ENCODE results near the gene STK10. TPM values are rescaled to one million over a fixed set of nuclear protein-coding genes. Genes with fewer than 3 reads are reported as not detected.

Gene STK10
- total RNA-seq, 1 donor from 2014 or later = 66.2 TPM

DNA sequence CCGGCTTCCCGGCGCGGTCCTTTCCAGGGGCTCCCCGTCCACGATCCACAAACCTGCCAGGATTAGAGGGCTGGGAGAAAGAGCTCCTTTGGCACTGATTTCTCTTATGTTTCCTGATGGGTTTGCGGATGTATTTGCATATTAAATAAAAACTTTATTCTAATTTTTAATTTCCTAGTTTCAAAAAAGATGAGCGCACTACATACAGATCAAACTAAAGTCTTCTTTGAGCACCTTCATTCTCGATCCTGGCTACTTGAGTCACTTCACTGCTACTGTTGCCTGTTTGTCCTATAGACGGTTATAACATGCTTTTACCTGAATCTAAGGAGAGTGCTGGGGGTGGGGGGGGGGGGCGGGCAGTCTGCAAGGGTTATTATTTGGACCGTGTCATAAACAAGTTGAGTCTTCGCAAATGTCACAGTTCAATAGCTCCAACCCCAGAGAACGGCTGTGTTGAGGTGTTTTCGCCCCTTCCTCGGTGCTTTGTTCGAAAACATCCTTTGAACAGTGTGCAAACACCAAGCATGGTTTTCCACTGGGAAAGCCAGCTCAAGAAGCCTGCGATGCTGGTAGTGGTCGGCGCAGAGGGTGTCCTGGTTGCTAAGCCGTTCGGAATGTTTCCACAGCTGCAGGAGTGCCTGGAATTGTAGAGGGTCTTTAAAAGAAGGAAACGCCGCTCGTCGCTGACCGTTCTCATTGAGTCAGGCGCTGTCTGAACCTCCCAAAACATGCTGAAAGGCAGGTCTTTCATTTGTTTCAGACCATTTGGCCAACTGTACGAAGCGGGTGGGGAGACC lies 1.1 kb upstream of the STK10 start:
- Mint-ChIP-seq H3K4me3 (ENCODE audit: unreplicated experiment) (peak overlapping the region; percentile 74), H3K27me3 (ENCODE audit: unreplicated experiment) (no peaks in the 10 kb centered on the region), H3K9me3 (ENCODE audit: unreplicated experiment) (no peaks in the 10 kb centered on the region), H3K27ac (ENCODE audit: unreplicated experiment) (peak overlapping the region; percentile 99), H3K36me3 (ENCODE audit: unreplicated experiment) (no peaks in the 10 kb centered on the region), H3K4me1 (ENCODE audit: unreplicated experiment) (peaks cover 45% of the 10 kb centered on the region)
- no peak for DNase-seq (ENCODE audit: extremely low spot score, unreplicated experiment)
- TF ChIP-seq, protein P1, sequence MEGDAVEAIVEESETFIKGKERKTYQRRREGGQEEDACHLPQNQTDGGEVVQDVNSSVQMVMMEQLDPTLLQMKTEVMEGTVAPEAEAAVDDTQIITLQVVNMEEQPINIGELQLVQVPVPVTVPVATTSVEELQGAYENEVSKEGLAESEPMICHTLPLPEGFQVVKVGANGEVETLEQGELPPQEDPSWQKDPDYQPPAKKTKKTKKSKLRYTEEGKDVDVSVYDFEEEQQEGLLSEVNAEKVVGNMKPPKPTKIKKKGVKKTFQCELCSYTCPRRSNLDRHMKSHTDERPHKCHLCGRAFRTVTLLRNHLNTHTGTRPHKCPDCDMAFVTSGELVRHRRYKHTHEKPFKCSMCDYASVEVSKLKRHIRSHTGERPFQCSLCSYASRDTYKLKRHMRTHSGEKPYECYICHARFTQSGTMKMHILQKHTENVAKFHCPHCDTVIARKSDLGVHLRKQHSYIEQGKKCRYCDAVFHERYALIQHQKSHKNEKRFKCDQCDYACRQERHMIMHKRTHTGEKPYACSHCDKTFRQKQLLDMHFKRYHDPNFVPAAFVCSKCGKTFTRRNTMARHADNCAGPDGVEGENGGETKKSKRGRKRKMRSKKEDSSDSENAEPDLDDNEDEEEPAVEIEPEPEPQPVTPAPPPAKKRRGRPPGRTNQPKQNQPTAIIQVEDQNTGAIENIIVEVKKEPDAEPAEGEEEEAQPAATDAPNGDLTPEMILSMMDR (IDR thresholded peaks at IDR 0.05) = no peak

DNA sequence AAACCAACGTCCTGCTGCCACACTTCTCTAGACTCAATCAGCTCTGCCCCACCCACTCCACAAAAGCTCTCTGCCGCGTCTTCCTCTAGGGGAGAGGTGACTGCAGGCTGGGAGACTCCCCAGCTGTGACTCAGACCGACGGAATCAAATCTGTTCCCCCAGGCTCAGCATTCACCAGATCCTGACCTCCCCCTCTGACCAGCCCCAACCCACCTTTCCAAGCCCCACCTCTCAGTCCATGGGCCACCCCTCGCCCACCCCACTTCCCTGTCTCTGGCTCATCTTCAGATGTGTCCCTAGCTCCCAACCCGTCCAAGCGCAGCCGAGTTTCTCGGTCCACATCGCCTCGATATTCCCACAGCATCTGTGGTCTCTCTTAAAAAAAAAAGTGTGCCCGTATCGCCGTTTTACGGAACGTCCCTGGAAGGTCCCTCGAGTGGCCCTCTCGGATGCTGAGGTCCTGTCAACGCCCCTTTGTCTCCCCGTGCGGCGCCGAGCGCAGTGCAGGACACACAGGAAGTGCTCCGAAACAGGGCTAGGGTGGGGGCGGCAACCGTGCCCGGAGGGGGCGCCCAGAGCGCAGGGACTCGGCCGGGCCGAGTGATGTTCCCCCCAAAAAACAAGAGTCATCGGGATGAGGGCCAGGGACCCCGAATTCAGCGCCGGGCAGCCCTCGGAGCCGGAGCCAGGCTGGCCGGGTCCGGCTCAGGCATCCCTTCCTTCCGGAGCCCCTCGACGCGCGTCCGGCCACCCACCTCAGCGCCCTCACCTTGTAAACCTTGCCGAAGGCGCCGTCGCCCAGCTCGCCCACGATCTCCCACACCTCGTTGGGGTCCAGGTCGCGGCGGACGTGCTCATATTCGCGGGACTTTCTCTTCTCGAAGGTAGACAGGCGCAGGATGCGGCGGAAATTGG lies 649 bp downstream of the STK10 start:
- Mint-ChIP-seq H3K4me1 (ENCODE audit: unreplicated experiment) (peaks cover 54% of the 10 kb centered on the region), H3K27ac (ENCODE audit: unreplicated experiment) (peak overlapping the region; percentile 90)
- no peak for DNase-seq (ENCODE audit: extremely low spot score, unreplicated experiment)

DNA sequence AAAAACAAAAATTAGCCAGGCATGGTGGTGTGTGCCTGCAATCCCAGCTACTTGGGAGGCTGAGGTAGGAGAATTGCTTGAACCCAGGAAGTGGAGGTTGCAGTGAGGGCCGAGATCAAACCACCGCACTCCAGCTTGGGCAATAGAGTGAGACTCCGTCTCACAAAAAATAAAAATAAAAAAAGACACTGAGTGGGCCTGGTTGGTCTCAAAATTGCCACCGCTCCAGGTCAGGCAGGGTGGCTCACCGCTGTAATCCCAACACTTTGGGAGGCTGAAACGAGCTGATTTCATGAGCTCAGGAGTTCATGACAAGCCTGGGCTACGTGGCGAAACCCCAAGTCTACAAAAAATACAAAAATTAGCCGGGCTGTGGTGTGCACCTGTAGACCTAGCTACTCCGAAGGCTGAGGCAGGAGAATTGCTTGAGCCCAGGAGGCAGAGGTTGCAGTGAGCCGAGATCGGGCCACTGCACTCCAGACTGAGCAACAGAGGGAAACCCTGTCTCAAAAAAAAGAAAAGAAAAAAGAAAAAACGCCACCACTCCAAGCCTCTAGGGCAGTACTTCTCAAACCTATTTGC lies 1.8 kb downstream of the STK10 start:
- H3K4me3 Mint-ChIP-seq (ENCODE audit: unreplicated experiment) = peak overlapping the region; percentile 98
- no peak for DNase-seq (ENCODE audit: extremely low spot score, unreplicated experiment)
- TF ChIP-seq, protein P1 (IDR thresholded peaks at IDR 0.05) = no peak
- H3K27ac Mint-ChIP-seq (ENCODE audit: unreplicated experiment) = peak overlapping the region; percentile 90
- H3K4me1 Mint-ChIP-seq (ENCODE audit: unreplicated experiment) = peaks cover 54% of the 10 kb centered on the region
- peaks cover 4% of the 10 kb centered on the region for H3K36me3 Mint-ChIP-seq (ENCODE audit: unreplicated experiment)
- H3K9me3 Mint-ChIP-seq (ENCODE audit: unreplicated experiment) = no peaks in the 10 kb centered on the region
- H3K27me3 Mint-ChIP-seq (ENCODE audit: unreplicated experiment) = no peaks in the 10 kb centered on the region

More for the DNA sequence above, 649 bp downstream of the STK10 start:
- Mint-ChIP-seq H3K9me3 (ENCODE audit: unreplicated experiment) (no peaks in the 10 kb centered on the region), H3K36me3 (ENCODE audit: unreplicated experiment) (peaks cover 4% of the 10 kb centered on the region), H3K4me3 (ENCODE audit: unreplicated experiment) (peak overlapping the region; percentile 98), H3K27me3 (ENCODE audit: unreplicated experiment) (no peaks in the 10 kb centered on the region)
- TF ChIP-seq, protein P1 (IDR thresholded peaks at IDR 0.05) = no peak

DNA sequence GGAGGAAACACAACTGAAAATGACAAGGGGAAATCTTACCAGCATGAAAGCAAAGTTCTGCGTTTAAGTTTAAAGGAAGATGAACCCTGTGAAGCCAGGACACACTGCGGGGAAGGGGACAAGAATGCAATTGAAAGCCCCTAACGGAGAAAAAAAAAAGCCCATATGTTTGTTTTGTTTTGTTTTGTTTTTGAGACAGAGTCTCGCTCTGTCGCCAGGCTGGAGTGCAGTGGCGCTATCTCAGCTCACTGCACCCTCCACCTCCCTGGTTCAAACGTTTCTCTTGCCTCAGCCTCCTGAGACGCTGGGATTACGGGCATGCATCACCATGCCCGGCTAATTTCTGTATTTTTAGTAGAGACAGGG lies 2.9 kb downstream of the STK10 start:
- TF ChIP-seq, protein P1 (IDR thresholded peaks at IDR 0.05) = no peak
- Mint-ChIP-seq H3K4me1 (ENCODE audit: unreplicated experiment) (peaks cover 63% of the 10 kb centered on the region), H3K27ac (ENCODE audit: unreplicated experiment) (peak overlapping the region; percentile 82), H3K36me3 (ENCODE audit: unreplicated experiment) (peaks cover 6% of the 10 kb centered on the region), H3K4me3 (ENCODE audit: unreplicated experiment) (peak overlapping the region; percentile 98), H3K27me3 (ENCODE audit: unreplicated experiment) (no peaks in the 10 kb centered on the region), H3K9me3 (ENCODE audit: unreplicated experiment) (no peaks in the 10 kb centered on the region)
- no peak for DNase-seq (ENCODE audit: extremely low spot score, unreplicated experiment)
